Right atrium auricular region (tissue), 2 donors: ENCODE measurements around the gene RIOX2. TPM values are rescaled to one million over a fixed set of nuclear protein-coding genes. Genes with fewer than 3 reads are reported as not detected.

Source experiments
- DNase-seq: peaks from one replicate; pipeline ENCODE4 v3.0.0-alpha.2; 2019; ENCODE audit warnings: low spot score
- H3K27ac ChIP-seq, 2 donors: fragments of 200-600 bp; sonication (generic); 1 replicate in 1 of 2; 2 replicates in 1 of 2; pipeline ENCODE4 v1.5.1; 2016 to 2019
- H3K27me3 ChIP-seq, 2 donors: fragments of 200-600 bp; sonication (generic); one replicate each; pipeline versions ENCODE4 v1.5.1 to v1.6.0; 2017 to 2019
- H3K36me3 ChIP-seq: fragments of 200-600 bp; sonication (generic); one replicate; pipeline ENCODE4 v1.5.1; 2016
- H3K4me1 ChIP-seq, 2 donors: fragments of 200-600 bp; sonication (generic); one replicate each; pipeline versions ENCODE4 v1.5.1 to v1.6.0; 2017 to 2019
- H3K4me3 ChIP-seq, 2 donors: fragments of 200-600 bp; sonication (generic); 1 replicate in 1 of 2; 2 replicates in 1 of 2; pipeline ENCODE4 v1.5.1; 2017 to 2019; ENCODE audit warnings: mild to moderate bottlenecking in 1 of 2, moderate library complexity in 1 of 2
- H3K9me3 ChIP-seq, 2 donors: fragments of 200-600 bp; sonication (generic); one replicate each; pipeline ENCODE4 v1.5.1; 2019
- total RNA-seq, 2 donors: library from RNA; depleted of rRNA; stranded (reverse); fragments of >200 nt; gene quantifications; one replicate each; pipeline ENCODE4 v1.1.0, GENCODE V29; 2016
- TF ChIP-seq, protein P1 (sequence below), 2 donors: fragments of 200-600 bp; sonication (generic); IDR thresholded peaks; one replicate each; pipeline ENCODE4 v1.5.1; 2019; ENCODE audit warnings: antibody characterized with exemption in 2 of 2

RIOX2 gene
- total RNA-seq, 2 donors from 2014 or later, result 9.5 to 13.6 TPM

DNA sequence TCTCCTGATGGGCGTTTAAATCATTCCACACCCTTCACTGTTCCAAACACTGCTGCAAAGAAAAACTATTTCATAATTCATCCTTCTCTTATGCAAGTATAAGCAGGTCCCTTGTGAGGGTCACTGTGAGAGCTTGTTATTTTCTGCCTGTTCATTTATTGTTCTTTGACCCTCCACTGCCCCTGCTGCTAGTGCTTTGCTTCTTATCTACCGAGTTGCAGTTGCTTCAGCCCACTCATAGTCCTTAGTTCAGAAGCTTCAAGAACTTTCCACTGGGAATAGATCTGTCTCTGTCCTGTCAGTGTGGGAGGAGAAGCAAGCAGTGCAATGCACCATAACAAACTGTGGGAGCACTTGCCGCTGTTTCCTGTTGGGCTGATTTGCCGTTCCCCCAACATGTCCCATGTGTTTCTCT, 39.8 kb downstream of the RIOX2 start:
- peaks cover 44% of the 10 kb centered on the region for H3K36me3 ChIP-seq
- DNase-seq, result no peak

DNA sequence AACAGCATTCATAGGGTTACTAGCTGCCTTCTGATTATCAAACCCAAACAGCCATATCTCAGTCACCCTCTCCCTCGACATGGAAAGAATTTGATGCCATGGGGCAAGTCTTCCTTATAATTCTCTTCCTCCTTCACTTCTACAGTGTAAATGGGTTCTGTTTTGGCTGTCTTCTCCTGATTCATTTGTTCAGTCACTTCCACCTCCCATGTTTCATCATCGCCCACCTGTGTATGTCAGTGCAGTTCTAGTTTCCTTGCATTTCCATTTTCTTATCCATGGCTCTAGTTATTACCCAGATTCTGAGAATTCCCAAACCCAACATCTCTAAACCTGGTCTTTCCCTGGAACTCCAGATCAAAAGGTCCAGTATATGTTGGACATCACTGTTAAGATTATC, 41.0 kb downstream of the RIOX2 start:
- Histone ChIP-seq H3K9me3 (no peaks in the 10 kb centered on the region), H3K27ac (no peak overlapping the region), H3K4me3 (no peak overlapping the region), H3K27me3 (no peaks in the 10 kb centered on the region), H3K36me3 (peaks cover 32% of the 10 kb centered on the region), H3K4me1 (peaks cover 0 to 7% of the 10 kb centered on the region in 2 donors)
- no peak for DNase-seq
- TF ChIP-seq, protein P1, sequence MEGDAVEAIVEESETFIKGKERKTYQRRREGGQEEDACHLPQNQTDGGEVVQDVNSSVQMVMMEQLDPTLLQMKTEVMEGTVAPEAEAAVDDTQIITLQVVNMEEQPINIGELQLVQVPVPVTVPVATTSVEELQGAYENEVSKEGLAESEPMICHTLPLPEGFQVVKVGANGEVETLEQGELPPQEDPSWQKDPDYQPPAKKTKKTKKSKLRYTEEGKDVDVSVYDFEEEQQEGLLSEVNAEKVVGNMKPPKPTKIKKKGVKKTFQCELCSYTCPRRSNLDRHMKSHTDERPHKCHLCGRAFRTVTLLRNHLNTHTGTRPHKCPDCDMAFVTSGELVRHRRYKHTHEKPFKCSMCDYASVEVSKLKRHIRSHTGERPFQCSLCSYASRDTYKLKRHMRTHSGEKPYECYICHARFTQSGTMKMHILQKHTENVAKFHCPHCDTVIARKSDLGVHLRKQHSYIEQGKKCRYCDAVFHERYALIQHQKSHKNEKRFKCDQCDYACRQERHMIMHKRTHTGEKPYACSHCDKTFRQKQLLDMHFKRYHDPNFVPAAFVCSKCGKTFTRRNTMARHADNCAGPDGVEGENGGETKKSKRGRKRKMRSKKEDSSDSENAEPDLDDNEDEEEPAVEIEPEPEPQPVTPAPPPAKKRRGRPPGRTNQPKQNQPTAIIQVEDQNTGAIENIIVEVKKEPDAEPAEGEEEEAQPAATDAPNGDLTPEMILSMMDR (IDR thresholded peaks at IDR 0.05), result no peak

More for the DNA sequence above, 39.8 kb downstream of the RIOX2 start:
- Histone ChIP-seq H3K4me1 (peaks cover 0 to 7% of the 10 kb centered on the region in 2 donors), H3K27ac (peak overlapping the region in 1 of 2 donors; percentile 10), H3K27me3 (no peaks in the 10 kb centered on the region), H3K9me3 (no peaks in the 10 kb centered on the region), H3K4me3 (no peak overlapping the region)
- TF ChIP-seq, protein P1 (IDR thresholded peaks at IDR 0.05), result no peak

DNA sequence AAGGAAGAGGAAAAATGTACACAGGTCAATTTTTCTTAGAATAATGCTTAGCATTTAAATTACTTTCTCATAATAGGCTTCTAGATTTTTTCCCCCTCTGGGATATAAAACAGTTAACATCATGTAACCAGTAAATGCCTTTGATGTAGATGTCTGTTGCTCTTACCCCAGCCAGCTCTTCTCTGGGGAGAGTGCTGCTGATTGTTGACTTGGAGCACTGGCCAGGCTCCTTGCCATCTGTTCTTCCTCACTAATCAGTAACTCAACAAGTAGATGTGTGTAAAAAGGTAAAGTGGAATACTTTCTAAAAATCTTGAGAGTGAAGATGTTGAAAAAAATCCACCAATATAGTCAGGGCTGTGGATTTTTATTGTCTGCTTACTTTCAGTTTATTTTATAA, 42.2 kb downstream of the RIOX2 start:
- H3K4me1 ChIP-seq, result peaks cover 0 to 7% of the 10 kb centered on the region in 2 donors
- H3K36me3 ChIP-seq, result peaks cover 23% of the 10 kb centered on the region
- no peak overlapping the region for H3K4me3 ChIP-seq
- no peaks in the 10 kb centered on the region for H3K27me3 ChIP-seq
- H3K27ac ChIP-seq, result no peak overlapping the region
- no peaks in the 10 kb centered on the region for H3K9me3 ChIP-seq
- DNase-seq, result no peak
- TF ChIP-seq, protein P1 (IDR thresholded peaks at IDR 0.05), result no peak

GRCh38 chr3:97928986-97929385, 43.2 kb downstream of the RIOX2 start:
- no peak for DNase-seq
- TF ChIP-seq, protein P1 (IDR thresholded peaks at IDR 0.05), result no peak
- no peak overlapping the region for H3K27ac ChIP-seq
- H3K9me3 ChIP-seq, result no peaks in the 10 kb centered on the region
- H3K4me3 ChIP-seq, result no peak overlapping the region
- peaks cover 0 to 7% of the 10 kb centered on the region in 2 donors for H3K4me1 ChIP-seq
- H3K36me3 ChIP-seq, result peaks cover 26% of the 10 kb centered on the region
- H3K27me3 ChIP-seq, result no peaks in the 10 kb centered on the region

DNA sequence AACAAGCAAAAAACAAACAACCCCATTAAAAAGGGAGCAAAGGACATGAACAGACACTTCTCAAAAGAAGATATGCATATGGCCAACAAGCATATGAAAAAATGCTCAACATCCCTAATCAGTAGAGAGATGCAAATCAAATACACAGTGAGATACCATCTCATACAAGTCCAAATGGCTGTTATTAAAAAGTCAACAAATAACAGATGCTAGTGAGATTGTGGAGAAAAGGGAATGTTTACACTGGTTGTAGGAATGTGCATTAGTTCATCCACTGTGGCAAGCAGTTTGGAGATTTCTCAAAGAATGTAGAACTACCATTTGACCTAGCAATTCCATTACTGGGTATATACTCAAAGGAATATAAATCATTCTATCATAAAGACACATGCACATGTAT, 44.5 kb downstream of the RIOX2 start:
- Histone ChIP-seq H3K4me3 (no peak overlapping the region), H3K27me3 (no peaks in the 10 kb centered on the region), H3K27ac (no peak overlapping the region), H3K36me3 (peaks cover 26% of the 10 kb centered on the region), H3K9me3 (no peaks in the 10 kb centered on the region), H3K4me1 (peaks cover 0 to 7% of the 10 kb centered on the region in 2 donors)
- no peak for DNase-seq
- TF ChIP-seq, protein P1 (IDR thresholded peaks at IDR 0.05), result no peak
